Liver (tissue), 9 donors: ENCODE results near the gene GLOD4. TPM values are rescaled to one million over a fixed set of nuclear protein-coding genes. Genes with fewer than 3 reads are reported as not detected.
"Not testable (repeated sequence)": the region's sequence is repeated elsewhere in the genome, so short reads cannot be mapped to it uniquely, and the experiment has no call there.

Experiments
- DNase-seq: peaks from one replicate; pipeline ENCODE4 v3.0.0-alpha.2; 2017; ENCODE audit warnings: low spot score
- H3K27ac ChIP-seq, 2 donors: one replicate each; pipeline ENCODE4 v1.7.0; 2013; ENCODE audit warnings: inconsistent platforms in 2 of 2, low read length in 2 of 2, control low read depth in 1 of 2, low read depth in 1 of 2, mild to moderate bottlenecking in 1 of 2
- H3K27me3 ChIP-seq, 4 donors: one replicate each; pipeline versions ENCODE4 v1.6.1 to v1.7.0; 2013; ENCODE audit warnings: low read length in 3 of 4, inconsistent platforms in 1 of 4, mild to moderate bottlenecking in 1 of 4, moderate library complexity in 1 of 4; ENCODE audit not compliant: control insufficient read depth in 4 of 4, insufficient read depth in 4 of 4
- H3K36me3 ChIP-seq, 4 donors: one replicate each; pipeline versions ENCODE4 v1.6.1 to v1.7.0; 2013; ENCODE audit warnings: low read length in 3 of 4, mild to moderate bottlenecking in 3 of 4, low read depth in 1 of 4, moderate library complexity in 1 of 4; ENCODE audit not compliant: control insufficient read depth in 4 of 4, insufficient read depth in 3 of 4
- H3K4me1 ChIP-seq, 4 donors: one replicate each; pipeline versions ENCODE4 v1.6.1 to v1.7.0; 2013; ENCODE audit warnings: low read length in 3 of 4, mild to moderate bottlenecking in 3 of 4, moderate library complexity in 1 of 4; ENCODE audit not compliant: control insufficient read depth in 4 of 4, insufficient read depth in 4 of 4
- H3K4me3 ChIP-seq, 3 donors: one replicate each; pipeline versions ENCODE4 v1.6.1 to v1.7.0; 2013; ENCODE audit warnings: low read length in 3 of 3, control low read depth in 1 of 3, low read depth in 1 of 3, mild to moderate bottlenecking in 1 of 3
- H3K9ac ChIP-seq, 2 donors: one replicate each; pipeline ENCODE4 v1.7.0; 2013; ENCODE audit warnings: low read length in 2 of 2, mild to moderate bottlenecking in 2 of 2, moderate library complexity in 2 of 2, control low read depth in 1 of 2, low read depth in 1 of 2
- H3K9me3 ChIP-seq, 4 donors: one replicate each; pipeline versions ENCODE4 v1.6.1 to v1.7.0; 2013; ENCODE audit warnings: low read length in 3 of 4; ENCODE audit not compliant: control insufficient read depth in 4 of 4
- ATF3 ChIP-seq: IDR thresholded peaks from 2 replicates; pipeline ENCODE4 v1.6.1; 2016; ENCODE audit warnings: antibody characterized with exemption
- EGR1 ChIP-seq, 2 donors: IDR thresholded peaks; 2 replicates each; pipeline ENCODE4 v1.6.1; 2016 to 2018; ENCODE audit warnings: antibody characterized with exemption in 2 of 2, low read depth in 2 of 2
- FOXA1 ChIP-seq: IDR thresholded peaks from 2 replicates; pipeline ENCODE4 v1.6.1; 2016; ENCODE audit warnings: antibody characterized with exemption
- FOXA2 ChIP-seq: IDR thresholded peaks from 2 replicates; pipeline ENCODE4 v1.6.1; 2016; ENCODE audit warnings: antibody characterized with exemption
- HNF4A ChIP-seq, 2 donors: conservative IDR thresholded peaks; 2 replicates each; pipeline ENCODE4 v1.6.1; 2016; ENCODE audit warnings: antibody characterized with exemption in 2 of 2, mild to moderate bottlenecking in 2 of 2
- JUND ChIP-seq, 2 donors: IDR thresholded peaks; 2 replicates each; pipeline ENCODE4 v1.6.1; 2016; ENCODE audit warnings: antibody characterized with exemption in 2 of 2
- NR2F2 ChIP-seq: IDR thresholded peaks from 2 replicates; pipeline ENCODE4 v1.6.1; 2016; ENCODE audit warnings: antibody characterized with exemption
- SP1 ChIP-seq: IDR thresholded peaks from 2 replicates; pipeline ENCODE4 v1.6.1; 2018; ENCODE audit warnings: antibody characterized with exemption, mild to moderate bottlenecking
- YY1 ChIP-seq: IDR thresholded peaks from 2 replicates; pipeline ENCODE4 v1.6.1; 2016; ENCODE audit warnings: antibody characterized with exemption, mild to moderate bottlenecking
- ZBTB33 ChIP-seq: IDR thresholded peaks from 2 replicates; pipeline ENCODE4 v1.6.1; 2016; ENCODE audit warnings: antibody characterized with exemption
- WGBS: extraction: QIAGEN DNeasy Blood & Tissue Kit; methylation state at CpG from one replicate; pipeline ENCODE4 v1.1.7; 2013; 5-methylcytosine and 5-hydroxymethylcytosine counted together
- polyA plus RNA-seq, 2 donors: library from polyadenylated mRNA; stranded (reverse) in 1 of 2; unstranded in 1 of 2; fragments of 200-250 nt in 1 of 2; fragments of >200 nt in 1 of 2; fragmentation: Nextera tagmentation in 1 of 2; extraction: Ambion mirVana in 1 of 2; gene quantifications; one replicate each; pipeline versions ENCODE4 v1.2.1 to v1.2.3, GENCODE V29; 2013 to 2015
- total RNA-seq, 2 donors: library from RNA; depleted of rRNA; stranded (reverse); fragments of >200 nt; gene quantifications; one replicate each; pipeline ENCODE4 v1.2.3, GENCODE V29; 2014
- donor health status: healthy.
- donor health status: healthy.
- donor health status: healthy.
- donor health status: healthy.
- donor health status: healthy.

Gene GLOD4
- total and polyA plus RNA-seq, 4 donors: 26.1 to 50.5 (median 39.0) TPM

GRCh38 chr17:767076-767475 lies 15.0 kb downstream of the GLOD4 start (continued):
- TF ChIP-seq ZBTB33 (no peak), EGR1 (IDR thresholded peaks at IDR 0.05; ENCODE audit: low read depth in 2 of 2) (no peak), FOXA1 (no peak), FOXA2 (no peak), YY1 (no peak)

- Histone ChIP-seq H3K4me1 (no peaks in the 10 kb centered on the region), H3K27ac (no peak overlapping the region), H3K9me3 (no peaks in the 10 kb centered on the region), H3K9ac (no peak overlapping the region), H3K27me3 (no peaks in the 10 kb centered on the region), H3K36me3 (peaks cover 5 to 39% (median 20%) of the 10 kb centered on the region in 4 donors), H3K4me3 (no peak overlapping the region)
- DNase-seq: no peak
- 70% methylated on average over 9 of the region's 9 CpGs for WGBS
- no peak for TF ChIP-seq FOXA1
- no peak for TF ChIP-seq SP1
- no peak for TF ChIP-seq HNF4A (conservative IDR thresholded peaks at IDR 0.05)
- TF ChIP-seq JUND (IDR thresholded peaks at IDR 0.05): no peak
- no peak for TF ChIP-seq NR2F2
- no peak for TF ChIP-seq ATF3
Observed at GRCh38 chr17:760371-760770, 21.7 kb downstream of the GLOD4 start.

GRCh38 chr17:759964-760363 lies 22.1 kb downstream of the GLOD4 start:
- no peak overlapping the region for H3K9ac ChIP-seq
- TF ChIP-seq JUND (IDR thresholded peaks at IDR 0.05) (no peak), SP1 (no peak)
- H3K9me3 ChIP-seq: no peaks in the 10 kb centered on the region
- no peak for DNase-seq
- no peak overlapping the region for H3K27ac ChIP-seq
- H3K27me3 ChIP-seq: no peaks in the 10 kb centered on the region
- WGBS: 95% methylated on average over 5 of the region's 5 CpGs
- peaks cover 4 to 39% (median 20%) of the 10 kb centered on the region in 4 donors for H3K36me3 ChIP-seq
- H3K4me3 ChIP-seq: no peak overlapping the region
- no peaks in the 10 kb centered on the region for H3K4me1 ChIP-seq

GRCh38 chr17:756010-756567 lies 26.0 kb downstream of the GLOD4 start:
- Histone ChIP-seq H3K36me3 (peaks cover 1 to 24% (median 11%) of the 10 kb centered on the region in 4 donors), H3K4me1 (peaks cover 2 to 10% (median 7%) of the 10 kb centered on the region in 4 donors)
- H3K9ac ChIP-seq, H3K4me3 ChIP-seq, H3K27me3 ChIP-seq, DNase-seq, H3K9me3 ChIP-seq, H3K27ac ChIP-seq: not testable (repeated sequence)
- WGBS: 83% methylated on average over 15 of the region's 15 CpGs

GRCh38 chr17:755319-755961 lies 26.6 kb downstream of the GLOD4 start:
- Histone ChIP-seq H3K36me3 (peaks cover 1 to 19% (median 10%) of the 10 kb centered on the region in 4 donors), H3K4me1 (peaks cover 6 to 17% (median 11%) of the 10 kb centered on the region in 4 donors)
- not testable (repeated sequence) for DNase-seq, H3K27ac ChIP-seq, H3K4me3 ChIP-seq, H3K9ac ChIP-seq, H3K27me3 ChIP-seq, H3K9me3 ChIP-seq
- 98% methylated on average over 9 of the region's 9 CpGs for WGBS
